ENCODE data around the gene TRIM46.

The TRIM46 gene, protein sequence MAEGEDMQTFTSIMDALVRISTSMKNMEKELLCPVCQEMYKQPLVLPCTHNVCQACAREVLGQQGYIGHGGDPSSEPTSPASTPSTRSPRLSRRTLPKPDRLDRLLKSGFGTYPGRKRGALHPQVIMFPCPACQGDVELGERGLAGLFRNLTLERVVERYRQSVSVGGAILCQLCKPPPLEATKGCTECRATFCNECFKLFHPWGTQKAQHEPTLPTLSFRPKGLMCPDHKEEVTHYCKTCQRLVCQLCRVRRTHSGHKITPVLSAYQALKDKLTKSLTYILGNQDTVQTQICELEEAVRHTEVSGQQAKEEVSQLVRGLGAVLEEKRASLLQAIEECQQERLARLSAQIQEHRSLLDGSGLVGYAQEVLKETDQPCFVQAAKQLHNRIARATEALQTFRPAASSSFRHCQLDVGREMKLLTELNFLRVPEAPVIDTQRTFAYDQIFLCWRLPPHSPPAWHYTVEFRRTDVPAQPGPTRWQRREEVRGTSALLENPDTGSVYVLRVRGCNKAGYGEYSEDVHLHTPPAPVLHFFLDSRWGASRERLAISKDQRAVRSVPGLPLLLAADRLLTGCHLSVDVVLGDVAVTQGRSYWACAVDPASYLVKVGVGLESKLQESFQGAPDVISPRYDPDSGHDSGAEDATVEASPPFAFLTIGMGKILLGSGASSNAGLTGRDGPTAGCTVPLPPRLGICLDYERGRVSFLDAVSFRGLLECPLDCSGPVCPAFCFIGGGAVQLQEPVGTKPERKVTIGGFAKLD

DNA sequence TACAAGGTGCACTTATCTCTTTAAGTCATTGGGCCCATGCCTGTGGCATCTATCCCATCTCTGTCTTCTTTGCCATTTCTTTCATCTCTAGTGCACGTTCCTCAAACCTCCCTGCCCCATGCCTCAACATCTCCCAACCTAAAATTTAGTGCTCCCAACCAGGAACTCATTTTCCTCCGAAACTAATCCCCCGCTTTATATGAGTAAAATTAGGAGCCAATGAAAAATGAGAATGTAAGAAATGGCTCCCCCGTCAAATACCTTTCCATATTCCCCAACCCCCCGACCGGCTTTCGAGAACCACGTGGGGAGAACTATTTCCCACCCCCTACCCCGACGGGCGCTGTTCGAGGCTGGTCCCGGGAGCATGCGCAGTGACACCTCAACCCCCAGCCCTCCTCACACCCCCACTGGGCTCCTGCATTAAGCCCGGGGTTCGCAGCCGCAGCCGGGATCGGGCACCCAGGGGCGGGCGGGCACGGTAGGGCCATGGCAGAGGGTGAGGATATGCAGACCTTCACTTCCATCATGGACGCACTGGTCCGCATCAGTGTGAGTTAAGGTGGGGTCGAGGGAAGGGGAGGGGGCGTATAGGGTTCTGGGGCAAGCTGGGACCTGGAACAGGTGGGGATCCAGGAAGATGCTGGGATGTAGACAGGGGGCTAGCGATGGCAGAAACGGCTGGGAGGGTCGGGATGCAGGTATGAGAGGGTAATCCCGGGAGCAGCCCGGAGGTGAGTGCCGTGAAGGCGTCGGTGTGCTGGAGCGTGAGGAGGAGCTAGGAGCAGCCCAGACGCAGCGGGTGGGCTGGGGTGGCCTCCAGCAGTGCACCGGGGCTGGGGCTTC, at the start of gene TRIM46:
TSS of gene TRIM46 (plus strand) at position 372 of the 846 bp plus-strand sequence. CDS start at position 490, 118 bp downstream.
- DNase-seq (ENCODE audit: low read depth in 2 of 3, low spot score in 1 of 3): peak; percentile 60 to 67 (median 63)

DNA sequence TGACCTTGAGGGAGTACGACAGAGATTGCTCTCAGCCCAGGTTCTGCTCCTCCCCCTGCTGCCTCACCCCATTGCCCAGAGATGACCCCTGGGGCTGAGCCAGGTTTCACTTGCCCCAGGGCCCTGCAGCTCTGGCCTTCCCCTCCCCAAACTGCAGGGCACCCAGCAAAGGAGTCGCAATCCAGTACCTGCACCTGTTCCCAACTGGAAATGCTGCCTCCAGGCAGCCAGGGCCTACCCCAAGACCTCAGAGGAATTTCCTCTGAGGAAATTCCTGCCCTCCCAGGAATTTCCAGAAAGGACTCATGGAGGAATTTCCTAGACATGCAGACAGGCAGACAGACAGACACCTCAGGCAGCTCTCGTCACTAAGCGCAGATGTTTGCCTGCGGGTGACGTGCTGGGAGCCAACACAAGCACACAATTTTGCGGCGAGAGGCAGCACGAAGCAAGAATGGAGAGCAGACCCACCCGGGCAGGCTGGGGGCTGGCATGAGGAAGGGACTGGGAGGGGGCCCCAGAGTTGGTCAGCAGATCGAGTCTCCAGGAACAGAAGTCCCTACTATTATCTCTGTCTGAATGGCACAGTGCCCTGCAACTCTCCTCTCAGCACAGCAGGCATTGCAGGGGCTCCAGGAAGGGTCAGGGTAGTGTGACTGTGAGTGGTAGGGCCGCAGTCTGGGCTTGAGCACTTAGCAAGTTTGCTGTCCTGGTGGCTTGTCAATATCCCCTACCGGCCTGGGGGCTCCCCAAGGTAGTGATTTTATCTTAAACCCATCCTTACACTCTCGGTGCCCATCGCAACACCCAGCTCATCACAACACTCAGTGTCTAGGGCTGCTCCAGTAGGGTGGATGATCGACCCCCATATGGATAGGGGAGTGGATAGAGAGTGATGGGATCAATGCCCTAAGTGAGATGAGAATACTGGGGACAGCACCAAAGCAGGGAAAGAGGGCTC, 48.9 kb upstream of the TRIM46 start:
- no peak for DNase-seq (ENCODE audit: low read depth in 2 of 3, low spot score in 1 of 3)

DNA sequence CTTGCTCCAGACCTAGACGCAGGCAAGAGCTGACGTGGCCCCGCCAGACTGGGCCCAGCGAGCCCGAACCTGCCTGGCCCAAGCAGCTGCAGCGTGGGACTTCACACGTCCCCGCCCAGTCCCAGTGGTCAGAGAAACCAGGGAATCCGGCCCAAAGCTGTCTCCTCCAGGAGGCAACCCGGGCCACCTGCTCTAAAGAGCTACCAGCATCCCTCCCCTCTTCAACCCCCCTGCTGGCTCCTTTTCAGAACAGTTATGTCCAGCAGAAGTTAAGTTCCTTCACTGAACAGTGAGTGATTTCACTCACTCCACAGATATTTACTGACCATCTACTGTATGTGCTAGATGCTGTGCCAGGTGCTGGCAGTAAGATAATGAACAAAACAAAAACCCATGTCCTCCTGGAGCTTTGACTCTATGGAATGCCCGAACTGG, 48.1 kb upstream of the TRIM46 start:
- DNase-seq (ENCODE audit: low read depth in 2 of 3, low spot score in 1 of 3): no peak

DNA sequence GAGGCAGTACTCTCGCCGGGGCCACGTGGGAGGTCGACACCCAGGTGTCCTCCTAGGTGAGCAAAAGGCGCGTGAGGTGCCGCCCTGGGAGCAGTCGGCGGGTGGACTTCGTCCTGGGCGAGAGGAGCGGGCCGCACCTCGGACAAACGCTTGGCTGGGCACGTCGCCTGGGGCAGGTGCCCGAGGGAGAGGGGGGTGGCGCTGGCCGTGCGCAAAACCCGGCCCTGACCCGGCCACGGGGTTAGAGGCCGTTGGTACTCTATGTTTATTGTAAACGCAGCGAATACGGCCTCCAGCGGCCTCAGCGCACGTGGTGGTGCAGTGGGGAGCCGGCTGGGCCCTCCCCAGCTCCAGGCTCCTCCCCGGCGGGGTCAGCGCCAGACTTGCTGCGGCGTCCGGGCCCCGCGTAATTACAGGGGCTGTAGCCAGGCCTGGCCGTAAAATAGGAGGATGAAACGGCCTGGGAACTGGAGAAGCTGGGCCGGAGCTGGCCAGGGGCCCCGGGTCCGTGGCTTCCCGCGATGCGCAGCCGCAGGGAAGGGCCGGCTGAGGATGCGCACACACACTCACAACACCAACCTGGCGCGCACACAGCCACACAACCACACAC, 47.6 kb upstream of the TRIM46 start:
- DNase-seq (ENCODE audit: low read depth in 2 of 3, low spot score in 1 of 3): no peak

DNA sequence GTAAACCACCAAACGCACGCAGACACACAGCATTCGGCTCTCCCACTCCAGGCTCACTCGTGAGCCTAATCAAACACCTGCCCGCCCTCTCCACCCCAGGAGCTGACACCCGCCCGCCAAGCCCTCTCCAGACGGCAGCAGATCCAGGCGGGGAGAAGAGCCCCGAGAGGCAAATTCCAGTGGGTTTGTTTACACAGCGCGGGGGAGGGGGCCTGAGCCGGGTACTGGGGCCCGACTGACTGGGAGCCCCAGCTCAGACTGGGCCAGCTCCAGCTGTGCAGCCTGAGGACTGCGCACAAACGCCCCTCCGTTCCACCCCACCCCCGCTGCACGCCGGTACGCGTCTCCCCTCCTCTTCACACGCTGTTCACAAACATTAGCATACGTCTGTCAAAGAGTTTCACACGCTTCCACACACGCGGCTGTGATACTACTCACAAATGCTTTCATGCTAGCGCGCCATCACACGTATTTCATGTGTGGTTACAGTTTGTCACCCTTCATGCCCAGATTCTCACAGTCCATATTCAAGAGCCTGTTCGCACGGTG, 47.0 kb upstream of the TRIM46 start:
- no peak for DNase-seq (ENCODE audit: low read depth in 2 of 3, low spot score in 1 of 3)

DNA sequence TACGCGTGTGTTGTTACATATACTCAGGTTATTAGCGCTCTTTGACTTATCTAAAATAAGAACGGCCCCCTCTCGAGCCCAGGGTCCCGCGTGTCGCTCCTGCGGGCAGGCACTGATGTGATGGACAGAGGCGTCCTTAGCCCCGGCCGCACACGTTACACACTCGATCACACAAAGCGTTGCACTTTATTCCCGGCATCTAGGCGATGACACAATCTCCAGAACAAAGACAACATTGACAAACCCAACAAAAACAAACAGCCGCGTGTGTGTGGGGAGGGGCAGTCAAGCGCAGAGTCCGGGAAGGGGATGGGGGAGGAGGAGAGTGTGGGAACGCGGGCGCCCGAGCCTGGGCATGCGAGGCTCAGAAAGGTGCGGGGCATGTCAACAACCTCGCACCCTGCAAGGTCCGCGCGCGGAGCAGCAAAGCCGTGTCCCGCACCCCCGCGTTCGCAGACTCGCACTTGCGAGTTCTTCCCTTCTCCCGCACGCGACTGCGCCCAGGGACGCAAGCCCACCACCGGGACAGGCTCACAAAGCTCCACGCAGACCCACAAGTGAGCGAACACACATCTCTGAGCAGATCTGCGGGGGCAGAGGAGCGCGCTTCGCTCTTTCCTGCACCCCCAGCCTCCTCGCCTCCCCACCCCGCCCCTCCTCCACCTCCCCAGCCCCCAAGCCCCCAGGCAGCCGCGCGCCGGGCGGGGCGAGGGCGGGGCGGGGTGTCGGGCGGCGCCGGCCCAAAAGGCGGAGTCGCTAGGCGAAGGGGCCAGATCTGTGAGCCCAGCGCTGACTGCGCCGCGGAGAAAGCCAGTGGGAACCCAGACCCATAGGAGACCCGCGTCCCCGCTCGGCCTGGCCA, 46.3 kb upstream of the TRIM46 start, which contains the start of gene EFNA1:
TSS of gene EFNA1 (plus strand) at position 772 of the 862 bp plus-strand sequence. CDS start 102 bp downstream, outside the sequence.
- no peak for DNase-seq (ENCODE audit: low read depth in 2 of 3, low spot score in 1 of 3)

DNA sequence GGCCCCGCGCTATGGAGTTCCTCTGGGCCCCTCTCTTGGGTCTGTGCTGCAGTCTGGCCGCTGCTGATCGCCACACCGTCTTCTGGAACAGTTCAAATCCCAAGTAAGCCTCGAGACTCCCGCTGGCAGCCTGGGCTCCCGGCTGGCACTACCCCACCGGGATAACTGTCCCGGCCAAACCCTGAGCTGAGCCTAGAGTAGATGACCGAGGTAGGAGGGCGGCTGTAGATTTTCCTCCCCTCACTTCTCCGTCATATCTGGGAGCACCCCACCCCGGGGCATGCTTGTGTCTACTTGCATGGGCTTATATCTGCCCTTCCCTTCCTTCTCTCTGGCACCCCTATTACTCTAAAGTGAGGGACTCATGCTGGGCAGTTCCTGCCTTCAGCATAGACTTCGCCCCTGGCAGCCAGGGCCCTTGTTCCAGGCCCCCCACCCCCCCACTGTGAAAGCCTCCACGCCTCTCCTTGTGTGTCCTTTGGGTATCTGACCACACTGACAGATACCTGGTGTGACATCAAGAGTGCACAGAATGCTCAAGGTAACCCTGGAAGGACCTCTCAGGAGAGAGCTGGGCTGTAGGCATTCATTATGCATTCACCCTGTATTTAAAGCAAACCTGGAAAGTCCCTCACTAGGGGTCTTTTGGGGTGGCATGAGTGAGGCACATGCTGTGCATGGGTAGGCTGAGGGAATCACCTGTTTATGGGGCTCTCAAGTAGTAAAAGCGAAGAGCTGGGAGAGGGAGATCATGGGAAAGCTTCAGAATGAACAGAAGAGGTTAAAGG, 45.5 kb upstream of the TRIM46 start:
- DNase-seq (ENCODE audit: low read depth in 2 of 3, low spot score in 1 of 3): no peak

DNA sequence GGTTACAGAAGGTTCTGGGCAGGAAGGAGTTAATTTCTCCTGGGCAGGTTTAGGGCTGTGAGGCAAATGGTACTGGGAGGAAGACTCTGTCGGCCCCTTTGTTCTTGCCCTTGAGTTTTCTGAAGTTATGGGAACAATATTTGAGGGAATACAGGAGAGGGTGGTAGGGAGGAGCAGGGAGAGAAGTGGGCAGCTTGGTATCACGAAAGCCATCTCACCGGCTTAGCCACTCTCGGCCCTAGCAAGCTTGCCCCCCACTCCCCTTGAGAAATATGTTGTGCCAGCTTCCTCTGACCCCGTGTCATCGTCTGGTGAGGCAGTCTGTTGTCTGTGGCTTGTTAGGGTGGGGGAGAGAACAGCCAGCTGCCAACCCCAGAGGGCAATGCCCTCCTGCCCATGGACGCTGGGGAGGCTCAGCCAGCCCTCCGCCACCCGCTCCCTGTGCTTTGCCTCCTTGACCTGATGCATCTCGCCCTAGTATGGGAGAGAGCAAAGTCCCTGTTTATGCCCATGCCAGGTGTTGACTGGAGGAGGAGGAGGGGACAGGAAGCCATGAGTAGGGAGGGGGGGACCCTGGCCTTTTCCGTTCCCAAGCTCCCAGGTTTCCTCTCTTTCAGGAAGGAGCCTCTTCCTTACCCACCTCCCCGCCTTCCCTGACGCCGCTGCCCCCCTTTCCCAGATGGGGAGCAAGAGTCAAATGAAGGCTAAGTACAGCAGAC, 44.7 kb upstream of the TRIM46 start:
- no peak for DNase-seq (ENCODE audit: low read depth in 2 of 3, low spot score in 1 of 3)

DNA sequence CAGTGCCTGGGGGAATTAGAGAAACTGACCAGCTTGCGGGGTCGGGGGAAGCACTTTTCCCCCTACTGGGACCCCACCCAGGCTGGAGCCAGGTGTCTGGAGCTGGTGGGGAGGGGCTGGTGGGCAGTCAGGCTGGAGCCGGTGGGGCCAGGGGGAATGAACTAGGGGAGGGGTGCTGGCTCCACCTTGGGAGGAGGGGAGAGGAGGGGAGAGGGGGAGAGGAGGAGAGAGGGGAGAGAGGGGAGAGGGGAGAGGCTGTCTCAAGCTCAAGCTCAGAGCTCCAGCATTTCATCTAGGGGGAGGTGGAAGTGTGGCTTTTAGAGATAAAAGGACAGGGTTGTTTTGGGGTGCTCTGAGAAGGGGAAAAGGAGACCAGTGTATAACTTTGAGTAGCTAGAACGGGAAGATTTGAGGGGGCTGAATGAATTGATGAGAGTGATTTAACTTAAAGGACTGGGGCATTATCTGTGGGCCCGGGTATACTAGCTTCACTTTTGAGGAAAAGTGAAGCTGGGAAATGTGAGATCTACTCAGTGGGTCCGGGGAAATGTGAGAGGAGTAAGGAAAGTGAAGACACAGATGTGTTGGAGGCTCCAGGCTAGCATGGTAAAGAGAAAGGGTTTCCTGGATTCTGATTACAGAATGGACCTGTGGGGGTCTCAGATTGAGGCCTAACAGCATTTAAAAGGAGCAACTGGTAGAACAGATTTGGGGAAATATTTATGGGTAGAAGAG, 43.2 kb upstream of the TRIM46 start:
- no peak for DNase-seq (ENCODE audit: low read depth in 2 of 3, low spot score in 1 of 3)

DNA sequence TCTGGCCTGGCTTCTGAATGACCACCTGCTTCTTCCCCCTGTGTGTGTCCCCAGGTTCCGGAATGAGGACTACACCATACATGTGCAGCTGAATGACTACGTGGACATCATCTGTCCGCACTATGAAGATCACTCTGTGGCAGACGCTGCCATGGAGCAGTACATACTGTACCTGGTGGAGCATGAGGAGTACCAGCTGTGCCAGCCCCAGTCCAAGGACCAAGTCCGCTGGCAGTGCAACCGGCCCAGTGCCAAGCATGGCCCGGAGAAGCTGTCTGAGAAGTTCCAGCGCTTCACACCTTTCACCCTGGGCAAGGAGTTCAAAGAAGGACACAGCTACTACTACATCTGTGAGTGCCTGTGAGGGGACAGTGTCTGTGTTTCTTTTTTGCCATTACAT, 42.4 kb upstream of the TRIM46 start:
- no peak for DNase-seq (ENCODE audit: low read depth in 2 of 3, low spot score in 1 of 3)

DNA sequence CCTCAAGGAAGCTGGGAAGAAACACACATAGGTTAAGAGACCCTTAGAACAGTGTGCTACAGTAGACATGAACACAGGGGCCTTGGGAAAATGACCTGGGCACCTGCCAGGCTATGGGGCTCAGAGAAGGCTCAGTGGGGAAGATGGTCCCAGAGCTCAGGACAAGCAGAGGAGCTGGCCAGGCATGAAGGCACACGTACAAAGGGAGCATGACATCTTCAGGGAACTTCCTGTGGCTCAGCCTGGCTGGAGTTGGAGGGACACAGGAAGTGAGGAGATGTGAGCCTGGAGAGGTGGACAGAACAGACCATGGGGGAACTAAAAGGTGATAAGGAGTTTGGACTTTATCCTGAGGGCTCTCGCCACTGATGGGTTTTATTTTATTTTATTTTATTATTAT, 41.8 kb upstream of the TRIM46 start:
- DNase-seq (ENCODE audit: low read depth in 2 of 3, low spot score in 1 of 3): no peak

DNA sequence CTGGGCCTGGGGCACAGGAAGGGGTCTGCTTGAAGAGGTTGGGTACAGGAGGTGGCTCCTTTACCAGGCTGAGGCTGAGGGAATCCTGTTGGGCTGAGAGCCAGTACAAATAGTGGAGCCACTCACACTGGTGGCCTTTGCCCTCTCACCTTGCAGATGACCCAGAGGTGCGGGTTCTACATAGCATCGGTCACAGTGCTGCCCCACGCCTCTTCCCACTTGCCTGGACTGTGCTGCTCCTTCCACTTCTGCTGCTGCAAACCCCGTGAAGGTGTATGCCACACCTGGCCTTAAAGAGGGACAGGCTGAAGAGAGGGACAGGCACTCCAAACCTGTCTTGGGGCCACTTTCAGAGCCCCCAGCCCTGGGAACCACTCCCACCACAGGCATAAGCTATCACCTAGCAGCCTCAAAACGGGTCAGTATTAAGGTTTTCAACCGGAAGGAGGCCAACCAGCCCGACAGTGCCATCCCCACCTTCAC, 39.8 kb upstream of the TRIM46 start:
- no peak for DNase-seq (ENCODE audit: low read depth in 2 of 3, low spot score in 1 of 3)

DNA sequence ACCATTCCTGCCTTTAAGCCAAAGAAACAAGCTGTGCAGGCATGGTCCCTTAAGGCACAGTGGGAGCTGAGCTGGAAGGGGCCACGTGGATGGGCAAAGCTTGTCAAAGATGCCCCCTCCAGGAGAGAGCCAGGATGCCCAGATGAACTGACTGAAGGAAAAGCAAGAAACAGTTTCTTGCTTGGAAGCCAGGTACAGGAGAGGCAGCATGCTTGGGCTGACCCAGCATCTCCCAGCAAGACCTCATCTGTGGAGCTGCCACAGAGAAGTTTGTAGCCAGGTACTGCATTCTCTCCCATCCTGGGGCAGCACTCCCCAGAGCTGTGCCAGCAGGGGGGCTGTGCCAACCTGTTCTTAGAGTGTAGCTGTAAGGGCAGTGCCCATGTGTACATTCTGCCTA, 39.3 kb upstream of the TRIM46 start:
- DNase-seq (ENCODE audit: low read depth in 2 of 3, low spot score in 1 of 3): no peak

DNA sequence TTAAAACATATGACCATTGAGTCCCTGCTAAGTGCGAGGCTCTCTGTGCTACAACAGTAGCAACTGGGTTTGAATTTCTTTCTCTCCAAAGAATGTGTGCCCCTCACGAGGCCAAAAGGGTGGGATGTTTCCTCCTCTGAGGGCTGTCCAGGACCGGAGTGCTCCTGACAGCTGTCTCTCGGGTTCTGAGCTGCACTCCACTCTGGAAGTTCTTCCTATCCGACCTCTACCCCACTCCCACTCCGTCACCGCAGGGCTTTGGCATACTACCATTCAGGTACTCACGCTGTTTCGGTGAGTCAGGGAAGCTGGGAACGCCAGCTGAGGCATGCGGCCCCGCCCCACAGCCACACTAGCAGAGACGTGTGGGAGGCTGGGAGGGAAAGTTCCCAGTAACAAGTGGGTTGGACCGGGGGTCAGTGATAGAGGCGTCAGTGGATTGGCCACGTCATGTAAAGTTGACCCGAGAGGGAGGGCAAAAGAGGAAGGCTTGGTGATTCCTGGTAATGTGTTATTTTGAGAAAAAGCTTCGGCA, 38.7 kb upstream of the TRIM46 start:
- DNase-seq (ENCODE audit: low read depth in 2 of 3, low spot score in 1 of 3): peak; percentile 70 to 82 (median 74)

DNA sequence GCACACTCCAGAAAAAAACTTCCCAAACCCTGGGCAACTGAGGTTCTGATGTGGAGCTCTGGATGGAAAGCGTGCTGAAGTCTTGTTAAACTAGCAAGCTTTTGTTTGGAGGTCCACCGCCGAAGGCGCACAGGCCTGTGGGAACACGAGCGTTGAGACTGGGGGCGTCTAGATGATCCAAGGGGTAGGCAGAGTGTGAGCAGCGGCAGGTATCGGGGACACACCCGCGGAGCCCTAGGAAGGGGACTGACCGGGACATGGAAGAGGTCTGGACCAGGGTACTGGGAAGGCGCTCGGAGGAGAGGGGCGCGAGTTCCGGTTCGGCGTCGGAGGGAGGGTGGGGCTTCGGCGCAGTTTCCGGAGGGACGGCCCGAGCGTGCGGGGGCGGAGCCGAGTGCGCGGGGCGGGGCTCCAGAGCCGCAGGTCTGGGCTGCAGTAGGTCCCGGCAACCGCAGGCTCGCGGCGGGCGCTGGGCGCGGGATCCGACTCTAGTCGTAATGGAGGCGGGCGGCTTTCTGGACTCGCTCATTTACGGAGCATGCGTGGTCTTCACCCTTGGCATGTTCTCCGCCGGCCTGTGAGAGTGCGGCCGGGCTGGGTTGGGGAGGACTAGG, 38.1 kb upstream of the TRIM46 start, which contains the start of gene SLC50A1:
TSS of gene SLC50A1 (plus strand) at position 438 of the 614 bp plus-strand sequence. CDS start at position 498, 60 bp downstream.
- DNase-seq (ENCODE audit: low read depth in 2 of 3, low spot score in 1 of 3): peak; percentile 88 to 95 (median 90)
